Breast epithelium (tissue), 3 donors: Measurements from ENCODE around the gene MEOX2.

Source experiments
- CTCF ChIP-seq, 3 donors: fragments of 450-650 bp; IDR thresholded peaks; one replicate each; pipeline ENCODE4 v1.5.1; 2016 to 2017; ENCODE audit warnings: antibody characterized with exemption in 3 of 3, mild to moderate bottlenecking in 3 of 3, moderate library complexity in 3 of 3
- POLR2A ChIP-seq: fragments of 450-650 bp; IDR thresholded peaks from one replicate; pipeline ENCODE4 v1.6.1; 2016; ENCODE audit warnings: antibody characterized with exemption, mild to moderate bottlenecking, moderate library complexity

GRCh38 chr7:15675379-15675778 is 11.1 kb downstream of the MEOX2 start:
- TF ChIP-seq CTCF (IDR thresholded peaks at IDR 0.05) (no peak), POLR2A (no peak)
